ENCODE results near the gene SLC4A8. TPM values are rescaled to one million over a fixed set of nuclear protein-coding genes. Genes with fewer than 3 reads are reported as not detected.

Gene SLC4A8
- total and polyA plus RNA-seq, 9 of the 15 experiments (the other 6 are each of a cell fraction or from before 2014, with no cell fraction given), result 0.04 to 1.5 (median 0.12) TPM; not detected in 2

DNA sequence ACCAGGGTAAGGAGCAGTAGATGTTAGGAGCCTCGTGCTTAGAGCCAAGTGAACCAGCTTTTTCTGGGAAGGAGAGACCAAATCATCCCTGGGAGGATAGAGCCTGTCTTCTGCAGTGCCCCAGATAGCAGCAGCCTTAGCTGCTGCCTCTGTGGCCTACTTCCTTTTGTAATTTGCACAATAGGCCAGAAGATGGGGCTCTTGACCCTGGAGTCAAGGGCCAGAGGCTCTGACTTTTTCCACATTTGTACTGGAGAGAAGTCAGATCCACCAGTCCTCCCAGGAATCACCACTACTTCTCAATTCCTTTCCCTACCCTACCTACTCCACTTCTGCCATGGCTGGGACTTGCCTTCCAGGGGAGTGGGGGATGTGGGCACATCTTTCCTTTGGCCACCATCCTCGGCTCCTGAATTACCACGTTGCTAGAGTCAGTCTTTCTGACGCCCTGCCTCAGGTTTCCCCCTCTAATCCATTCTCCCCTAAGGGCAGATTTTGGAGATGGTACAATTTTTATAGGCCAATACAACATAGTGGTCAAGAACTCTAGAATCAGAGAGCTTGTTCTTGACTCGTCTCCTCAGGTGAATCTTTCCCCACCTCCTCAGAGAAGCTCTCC, 3.3 kb upstream of the SLC4A8 start (continued):
- TF ChIP-seq, protein P1, sequence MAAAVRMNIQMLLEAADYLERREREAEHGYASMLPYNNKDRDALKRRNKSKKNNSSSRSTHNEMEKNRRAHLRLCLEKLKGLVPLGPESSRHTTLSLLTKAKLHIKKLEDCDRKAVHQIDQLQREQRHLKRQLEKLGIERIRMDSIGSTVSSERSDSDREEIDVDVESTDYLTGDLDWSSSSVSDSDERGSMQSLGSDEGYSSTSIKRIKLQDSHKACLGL (CRISPR knock-in tag; IDR thresholded peaks at IDR 0.05; ENCODE audit: borderline replicate concordance, poor library complexity, severe bottlenecking), result no peak
- TF ChIP-seq, protein P2, sequence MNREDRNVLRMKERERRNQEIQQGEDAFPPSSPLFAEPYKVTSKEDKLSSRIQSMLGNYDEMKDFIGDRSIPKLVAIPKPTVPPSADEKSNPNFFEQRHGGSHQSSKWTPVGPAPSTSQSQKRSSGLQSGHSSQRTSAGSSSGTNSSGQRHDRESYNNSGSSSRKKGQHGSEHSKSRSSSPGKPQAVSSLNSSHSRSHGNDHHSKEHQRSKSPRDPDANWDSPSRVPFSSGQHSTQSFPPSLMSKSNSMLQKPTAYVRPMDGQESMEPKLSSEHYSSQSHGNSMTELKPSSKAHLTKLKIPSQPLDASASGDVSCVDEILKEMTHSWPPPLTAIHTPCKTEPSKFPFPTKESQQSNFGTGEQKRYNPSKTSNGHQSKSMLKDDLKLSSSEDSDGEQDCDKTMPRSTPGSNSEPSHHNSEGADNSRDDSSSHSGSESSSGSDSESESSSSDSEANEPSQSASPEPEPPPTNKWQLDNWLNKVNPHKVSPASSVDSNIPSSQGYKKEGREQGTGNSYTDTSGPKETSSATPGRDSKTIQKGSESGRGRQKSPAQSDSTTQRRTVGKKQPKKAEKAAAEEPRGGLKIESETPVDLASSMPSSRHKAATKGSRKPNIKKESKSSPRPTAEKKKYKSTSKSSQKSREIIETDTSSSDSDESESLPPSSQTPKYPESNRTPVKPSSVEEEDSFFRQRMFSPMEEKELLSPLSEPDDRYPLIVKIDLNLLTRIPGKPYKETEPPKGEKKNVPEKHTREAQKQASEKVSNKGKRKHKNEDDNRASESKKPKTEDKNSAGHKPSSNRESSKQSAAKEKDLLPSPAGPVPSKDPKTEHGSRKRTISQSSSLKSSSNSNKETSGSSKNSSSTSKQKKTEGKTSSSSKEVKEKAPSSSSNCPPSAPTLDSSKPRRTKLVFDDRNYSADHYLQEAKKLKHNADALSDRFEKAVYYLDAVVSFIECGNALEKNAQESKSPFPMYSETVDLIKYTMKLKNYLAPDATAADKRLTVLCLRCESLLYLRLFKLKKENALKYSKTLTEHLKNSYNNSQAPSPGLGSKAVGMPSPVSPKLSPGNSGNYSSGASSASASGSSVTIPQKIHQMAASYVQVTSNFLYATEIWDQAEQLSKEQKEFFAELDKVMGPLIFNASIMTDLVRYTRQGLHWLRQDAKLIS (CRISPR knock-in tag; IDR thresholded peaks at IDR 0.05), result no peak
- TF ChIP-seq, protein P3, sequence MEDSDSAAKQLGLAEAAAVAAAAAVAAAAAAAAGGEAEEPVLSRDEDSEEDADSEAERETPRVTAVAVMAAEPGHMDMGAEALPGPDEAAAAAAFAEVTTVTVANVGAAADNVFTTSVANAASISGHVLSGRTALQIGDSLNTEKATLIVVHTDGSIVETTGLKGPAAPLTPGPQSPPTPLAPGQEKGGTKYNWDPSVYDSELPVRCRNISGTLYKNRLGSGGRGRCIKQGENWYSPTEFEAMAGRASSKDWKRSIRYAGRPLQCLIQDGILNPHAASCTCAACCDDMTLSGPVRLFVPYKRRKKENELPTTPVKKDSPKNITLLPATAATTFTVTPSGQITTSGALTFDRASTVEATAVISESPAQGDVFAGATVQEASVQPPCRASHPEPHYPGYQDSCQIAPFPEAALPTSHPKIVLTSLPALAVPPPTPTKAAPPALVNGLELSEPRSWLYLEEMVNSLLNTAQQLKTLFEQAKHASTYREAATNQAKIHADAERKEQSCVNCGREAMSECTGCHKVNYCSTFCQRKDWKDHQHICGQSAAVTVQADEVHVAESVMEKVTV (CRISPR knock-in tag; IDR thresholded peaks at IDR 0.05), result peak; percentile 70
- TF ChIP-seq ARID2 (IDR thresholded peaks at IDR 0.05), result no peak
- no peak for TF ChIP-seq ZBTB8A (IDR thresholded peaks at IDR 0.05; ENCODE audit: partially characterized antibody)

Data from K562 (cell line).